ENCODE measurements around the gene SLC22A25. TPM values are rescaled to one million over a fixed set of nuclear protein-coding genes. Genes with fewer than 3 reads are reported as not detected.

The SLC22A25 gene
- polyA plus RNA-seq, 1 of the 3 experiments (the other 2 are of a cell fraction) = not detected

GRCh38 chr11:63251312-63251711 is 7.9 kb upstream of the SLC22A25 start:
- H3K79me2 ChIP-seq (ENCODE audit: insufficient read depth) = no peaks in the 10 kb centered on the region
- H3K27me3 ChIP-seq (ENCODE audit: insufficient read depth) = no peaks in the 10 kb centered on the region
- H3K4me1 ChIP-seq (ENCODE audit: control insufficient read depth in 1 of 2, insufficient read depth in 2 of 2, low read depth in 1 of 2, low read length in 1 of 2) = no peaks in the 10 kb centered on the region
- no peak overlapping the region for H2AFZ ChIP-seq (ENCODE audit: low read depth)
- no peaks in the 10 kb centered on the region for H3K9me2 ChIP-seq
- no peak overlapping the region for H3K9ac ChIP-seq
- H3K9me3 ChIP-seq = no peaks in the 10 kb centered on the region
- H3K4me2 ChIP-seq = no peak overlapping the region
- no peak overlapping the region for H3K4me3 ChIP-seq (ENCODE audit: low read depth in 2 of 2, low read length in 1 of 2)
- CTCF ChIA-PET = no interaction called here
- no peaks in the 10 kb centered on the region for H4K20me1 ChIP-seq (ENCODE audit: insufficient read depth)
- no peak overlapping the region for H3K27ac ChIP-seq (ENCODE audit: low read depth in 2 of 2, low read length in 1 of 2)
- 0% methylated on average over 2 of the region's 2 CpGs for WGBS (ENCODE audit: low lambda C conversion rate)
- POLR2A ChIA-PET = no interaction called here
- TF ChIP-seq ELF1 (IDR thresholded peaks at IDR 0.05) (no peak), SIN3A (IDR thresholded peaks at IDR 0.05; ENCODE audit: borderline replicate concordance, low read depth, low read length) (no peak), GATA2 (CRISPR knock-in tag; IDR thresholded peaks at IDR 0.05) (no peak), CHD2 (IDR thresholded peaks at IDR 0.05; ENCODE audit: low read length, partially characterized antibody) (no peak), NRF1 (IDR thresholded peaks at IDR 0.05; ENCODE audit: low read depth, low read length) (no peak), POLR2AphosphoS5 (IDR thresholded peaks at IDR 0.05; ENCODE audit: low read depth, low read length) (no peak), RCOR1 (IDR thresholded peaks at IDR 0.05; ENCODE audit: low read length) (no peak), MXI1 (IDR thresholded peaks at IDR 0.05; ENCODE audit: low read depth, low read length) (no peak), EP300 (IDR thresholded peaks at IDR 0.05; ENCODE audit: borderline replicate concordance in 1 of 2, low read depth in 1 of 2, low read length in 1 of 2) (no peak), REST (IDR thresholded peaks at IDR 0.05; ENCODE audit: low read depth, low read length) (no peak), TEAD4 (IDR thresholded peaks at IDR 0.05; ENCODE audit: borderline replicate concordance, insufficient read depth) (no peak)
- no peak for DNase-seq
- no peaks in the 10 kb centered on the region for H3K36me3 ChIP-seq (replicated peaks in 1 of 2; ENCODE audit: control insufficient read depth in 1 of 2, insufficient read depth in 2 of 2, low read length in 1 of 2)
- no peaks in the 10 kb centered on the region for H3F3A ChIP-seq (replicated peaks; ENCODE audit: insufficient read depth)

- Histone ChIP-seq H3K9me2 (no peaks in the 10 kb centered on the region), H3K36me3 (replicated peaks in 1 of 2; ENCODE audit: control insufficient read depth in 1 of 2, insufficient read depth in 2 of 2, low read length in 1 of 2) (no peaks in the 10 kb centered on the region), H2AFZ (ENCODE audit: low read depth) (no peak overlapping the region), H3K27ac (ENCODE audit: low read depth in 2 of 2, low read length in 1 of 2) (no peak overlapping the region), H3F3A (replicated peaks; ENCODE audit: insufficient read depth) (no peaks in the 10 kb centered on the region), H3K79me2 (ENCODE audit: insufficient read depth) (no peaks in the 10 kb centered on the region), H4K20me1 (ENCODE audit: insufficient read depth) (no peaks in the 10 kb centered on the region), H3K4me1 (ENCODE audit: control insufficient read depth in 1 of 2, insufficient read depth in 2 of 2, low read depth in 1 of 2, low read length in 1 of 2) (no peaks in the 10 kb centered on the region), H3K9ac (no peak overlapping the region), H3K4me3 (ENCODE audit: low read depth in 2 of 2, low read length in 1 of 2) (no peak overlapping the region), H3K27me3 (ENCODE audit: insufficient read depth) (no peaks in the 10 kb centered on the region), H3K9me3 (no peaks in the 10 kb centered on the region), H3K4me2 (no peak overlapping the region)
- POLR2A ChIA-PET = no interaction called here
- CTCF ChIA-PET = no interaction called here
- no peak for DNase-seq
- 8% methylated on average over 5 of the region's 5 CpGs for WGBS (ENCODE audit: low lambda C conversion rate)
- TF ChIP-seq TAF1 (IDR thresholded peaks at IDR 0.05; ENCODE audit: borderline replicate concordance, low read depth, low read length) (no peak), MEF2A (IDR thresholded peaks at IDR 0.05; ENCODE audit: borderline replicate concordance, low read depth) (no peak), EZH2phosphoT487 (IDR thresholded peaks at IDR 0.05; ENCODE audit: borderline replicate concordance, low read depth) (no peak), RCOR1 (IDR thresholded peaks at IDR 0.05; ENCODE audit: low read length) (no peak), NRF1 (IDR thresholded peaks at IDR 0.05; ENCODE audit: low read depth, low read length) (no peak), ZBTB33 (IDR thresholded peaks at IDR 0.05; ENCODE audit: borderline replicate concordance, low read depth) (no peak), PBX3 (IDR thresholded peaks at IDR 0.05) (no peak), FOXM1 (IDR thresholded peaks at IDR 0.05; ENCODE audit: low read depth) (no peak), SMC3 (IDR thresholded peaks at IDR 0.05; ENCODE audit: low read depth, low read length) (no peak), MAX (IDR thresholded peaks at IDR 0.05; ENCODE audit: low read depth) (no peak), JUND (IDR thresholded peaks at IDR 0.05) (no peak)
Measured at GRCh38 chr11:63250162-63251050, 7.0 kb upstream of the SLC22A25 start.

Measured in SK-N-SH (cell line).